HG02759 (cell line): ENCODE measurements around the gene CACNA1C.

Source experiments
- ATAC-seq: cut with Tn5 transposase; IDR thresholded peaks from one replicate; pipeline ENCODE4 v1.9.1; 2021; ENCODE audit warnings: mild to moderate bottlenecking, moderate library complexity; ENCODE audit not compliant: unreplicated experiment

Gene CACNA1C

DNA sequence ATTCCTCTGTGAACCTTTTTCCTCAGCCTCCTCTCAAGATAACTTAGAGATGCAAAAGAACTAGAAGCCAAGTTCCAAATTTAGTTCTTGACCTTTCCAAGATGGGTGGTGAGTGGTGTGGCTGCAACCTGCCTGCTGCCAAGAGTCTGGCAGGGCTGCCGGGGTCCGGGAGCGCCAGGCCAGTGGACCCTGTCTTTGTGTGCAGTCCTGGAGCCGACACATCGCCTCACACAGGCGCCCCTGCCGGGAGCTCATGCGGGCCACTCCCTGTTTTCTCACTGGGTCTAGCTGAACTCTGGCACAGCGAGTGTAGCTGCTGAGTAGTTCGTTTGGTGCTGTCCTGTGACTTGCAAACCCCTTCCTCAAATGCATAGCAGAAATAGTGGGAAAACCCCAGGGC lies 84.9 kb downstream of the CACNA1C start:
- ATAC-seq: no peak

DNA sequence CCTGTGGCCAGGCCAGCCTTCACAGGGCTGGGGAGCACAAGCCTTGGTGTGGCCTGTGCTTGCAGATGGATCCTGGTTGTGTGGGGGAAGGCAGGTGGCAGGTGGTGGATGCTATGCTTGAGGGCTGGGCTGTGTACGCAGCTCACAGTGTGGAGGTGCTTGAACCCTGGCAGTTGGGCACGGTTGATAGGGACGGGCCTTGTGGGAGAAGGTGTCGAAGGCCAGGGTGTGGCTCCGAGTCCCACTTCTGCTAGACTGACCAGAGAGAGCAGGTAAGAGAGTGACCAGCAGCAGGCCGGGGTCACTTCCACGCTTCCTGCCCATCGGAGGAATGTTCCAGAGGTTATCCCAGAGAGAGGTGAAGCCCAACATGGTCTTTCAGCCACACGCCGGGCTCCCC lies 85.5 kb downstream of the CACNA1C start:
- no peak for ATAC-seq

DNA sequence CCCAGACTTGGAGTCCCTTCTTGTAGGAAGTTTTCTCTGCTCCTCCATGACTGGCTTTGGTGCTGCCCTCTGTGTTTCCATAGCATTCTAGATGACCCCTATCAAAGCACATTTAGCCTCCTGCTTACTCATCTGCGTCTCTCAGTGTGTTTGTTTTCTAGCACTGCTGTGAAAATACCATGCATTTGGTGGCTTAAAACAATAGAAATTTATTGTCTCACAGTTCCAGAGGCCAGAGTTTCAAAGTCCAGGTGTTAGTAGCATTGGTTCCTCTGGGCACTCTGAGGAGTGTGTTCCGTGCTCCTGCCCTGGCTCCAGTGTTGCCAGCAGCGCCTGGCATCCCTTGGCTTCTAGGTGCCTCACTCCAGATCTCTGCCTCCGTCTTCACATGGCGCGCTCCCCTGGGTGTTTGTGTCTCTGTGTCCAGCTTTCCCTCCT lies 86.1 kb downstream of the CACNA1C start:
- ATAC-seq: no peak

DNA sequence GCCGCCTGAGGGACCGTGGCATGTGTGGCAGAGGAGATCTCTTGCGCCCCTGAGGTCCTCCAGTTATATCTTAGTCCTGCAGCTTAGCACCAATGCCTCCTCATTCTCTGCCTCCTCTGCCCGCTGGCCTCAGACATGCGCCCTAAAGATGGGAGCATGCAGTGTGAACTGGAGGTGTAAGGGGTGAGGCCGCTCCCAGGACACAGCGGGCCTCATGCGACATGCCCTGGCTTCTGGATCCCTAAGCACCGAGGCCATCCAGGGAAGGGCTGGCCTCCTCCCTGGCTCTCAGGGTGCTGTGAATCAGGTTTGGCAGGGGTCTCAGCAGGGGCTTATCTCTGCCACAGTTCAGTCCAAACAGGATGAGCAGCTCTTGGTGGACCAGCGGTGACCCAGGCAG lies 86.9 kb downstream of the CACNA1C start:
- no peak for ATAC-seq

DNA sequence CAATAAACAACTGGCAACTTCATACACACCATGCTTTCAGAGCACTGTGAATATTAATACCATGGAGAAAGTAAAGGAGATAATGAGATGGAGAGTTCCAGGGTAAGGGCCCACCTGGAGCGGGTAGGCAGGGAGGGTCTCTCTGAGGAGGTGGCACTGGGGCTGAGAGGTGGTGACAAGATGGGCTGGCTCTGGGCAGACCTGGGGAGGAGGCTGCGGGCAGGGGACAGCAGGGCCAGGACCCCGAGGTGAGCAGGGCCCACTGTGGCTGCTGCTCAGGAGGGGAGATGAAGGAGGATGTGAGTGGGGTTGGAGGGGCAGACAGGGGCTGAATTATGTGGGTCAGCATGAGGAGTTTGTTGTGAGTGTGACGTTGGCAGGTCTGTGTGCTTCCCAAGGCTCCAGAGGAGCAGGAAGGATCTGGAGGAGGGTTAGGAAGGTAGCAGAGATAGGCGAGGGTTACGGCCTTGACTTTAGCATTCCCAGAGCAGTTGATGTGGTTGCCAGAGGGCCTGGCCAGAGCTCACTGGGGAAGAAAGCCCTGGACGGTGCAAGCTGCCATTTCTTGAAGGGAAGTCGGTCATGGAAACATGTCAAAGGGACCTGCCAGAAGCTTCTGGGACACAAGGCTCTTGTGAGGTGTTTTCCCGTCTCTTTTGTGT lies 88.2 kb downstream of the CACNA1C start:
- no peak for ATAC-seq

DNA sequence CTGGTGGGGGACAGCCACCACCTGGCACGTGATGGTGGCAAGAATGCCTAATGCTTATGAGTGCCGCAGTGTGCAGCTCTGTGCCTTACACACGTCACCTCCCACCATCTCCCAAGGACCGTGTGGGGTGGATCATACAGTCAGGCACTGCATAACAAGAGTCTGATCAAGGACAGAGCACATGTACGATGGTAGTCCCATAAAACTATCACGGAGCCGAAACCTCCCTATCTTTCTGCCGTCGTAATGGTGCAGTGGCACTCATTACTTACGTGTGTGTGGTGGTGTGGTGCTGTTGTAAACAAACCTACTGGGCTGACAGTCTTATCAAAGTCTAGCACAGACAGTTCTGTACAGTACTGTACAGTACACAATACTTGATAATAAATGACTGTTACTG lies 89.3 kb downstream of the CACNA1C start:
- ATAC-seq: no peak

DNA sequence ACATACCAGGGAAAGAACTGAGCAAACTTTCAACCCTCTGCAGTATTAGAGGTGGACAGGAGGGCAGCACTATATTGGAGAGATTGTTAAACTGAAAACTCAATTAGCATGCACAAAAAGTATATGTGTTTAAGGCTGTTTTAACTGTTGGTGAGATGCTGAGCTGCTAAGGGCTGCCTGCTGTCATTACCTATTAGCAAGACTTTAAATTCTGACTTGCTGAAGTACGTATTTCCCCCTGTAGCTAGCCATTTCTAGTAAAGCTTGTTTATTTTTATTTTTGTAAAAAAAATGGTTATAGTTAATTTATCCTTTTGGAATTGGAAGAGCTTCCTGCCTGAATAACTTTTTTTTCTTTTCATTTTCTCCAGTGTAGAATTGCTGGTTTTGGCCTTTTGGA lies 92.2 kb downstream of the CACNA1C start:
- no peak for ATAC-seq

DNA sequence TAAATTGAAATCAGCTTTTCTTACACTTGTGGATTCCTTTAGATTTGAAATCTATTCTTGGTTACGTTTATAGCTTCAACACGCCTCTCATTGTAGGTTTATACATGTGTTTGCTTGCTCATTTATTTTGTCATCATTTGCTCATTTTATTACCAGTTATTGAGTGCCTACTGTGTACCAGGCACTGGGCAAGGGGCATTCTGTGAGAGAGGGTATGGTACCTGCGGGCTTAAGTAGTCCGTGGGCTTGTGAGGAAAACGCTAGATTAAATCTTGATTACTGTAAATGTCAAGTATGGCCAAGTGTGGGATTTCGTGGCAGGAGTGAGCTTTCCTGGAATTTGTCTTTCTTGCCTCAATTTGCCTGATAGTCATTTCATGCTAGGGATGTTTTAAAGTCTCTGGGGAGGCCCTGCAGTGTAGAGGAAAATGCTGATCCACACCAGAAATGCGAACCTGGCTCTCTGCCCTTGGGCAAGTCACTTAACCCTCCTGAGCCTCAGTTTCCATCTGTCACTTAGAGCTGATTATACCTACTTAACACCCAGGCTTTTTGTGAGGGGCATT lies 92.7 kb downstream of the CACNA1C start:
- no peak for ATAC-seq

DNA sequence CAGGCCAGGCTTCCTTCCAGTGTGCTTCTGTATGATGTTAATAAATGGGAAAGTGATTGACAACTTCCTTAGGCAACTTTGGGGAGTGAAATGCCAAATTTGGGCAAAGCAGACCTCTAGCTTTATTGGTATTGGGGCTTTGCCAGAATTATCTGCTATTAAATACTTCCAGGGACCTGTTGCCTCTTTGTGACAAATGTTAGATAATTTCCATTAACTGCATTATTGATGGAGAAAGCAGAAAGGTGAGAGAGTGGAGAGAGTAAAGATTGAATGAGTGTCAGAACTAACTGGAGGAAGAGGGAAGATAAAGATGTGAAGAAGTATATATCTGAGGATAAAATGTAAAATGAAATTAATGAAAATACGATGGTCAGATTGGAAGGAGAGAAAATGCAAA lies 94.5 kb downstream of the CACNA1C start:
- no peak for ATAC-seq

DNA sequence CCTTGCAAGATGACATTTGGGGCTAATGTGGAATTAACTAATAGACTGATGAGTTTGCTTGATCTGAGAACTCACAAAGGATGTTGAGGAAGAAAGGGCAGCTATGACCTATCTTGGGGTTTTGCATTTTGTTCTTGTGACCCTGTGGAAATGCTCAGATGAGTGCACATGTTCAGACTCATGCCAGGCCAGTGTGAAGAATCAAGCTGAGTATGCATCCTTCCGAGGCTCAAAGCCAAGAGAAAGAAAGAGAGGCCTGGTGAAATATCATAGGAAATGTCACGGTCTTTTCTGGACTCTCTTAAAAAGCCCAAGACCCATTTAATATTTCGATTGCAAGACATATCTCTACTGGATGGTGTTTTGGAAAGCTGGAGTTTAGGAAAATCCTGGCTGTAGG lies 96.3 kb downstream of the CACNA1C start:
- ATAC-seq: no peak

DNA sequence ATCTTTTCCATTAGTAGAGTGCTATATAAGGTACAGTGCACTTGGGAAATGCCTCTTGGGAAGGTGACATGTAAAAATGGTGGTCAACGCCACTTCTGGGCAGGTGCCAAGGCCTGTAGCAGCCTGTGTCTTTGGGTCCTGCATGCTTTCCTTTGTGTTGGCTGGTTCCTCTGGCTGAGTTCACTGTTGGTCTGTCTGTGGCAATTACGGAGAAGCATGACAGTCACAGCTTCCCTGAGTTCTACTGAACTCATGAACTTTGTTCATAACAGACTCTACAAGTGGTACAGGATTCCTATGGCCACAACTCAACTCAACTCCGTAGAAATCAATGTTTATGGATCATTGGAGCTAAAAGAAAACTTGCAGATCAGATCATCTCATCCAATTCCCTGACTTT lies 98.0 kb downstream of the CACNA1C start:
- ATAC-seq: no peak

DNA sequence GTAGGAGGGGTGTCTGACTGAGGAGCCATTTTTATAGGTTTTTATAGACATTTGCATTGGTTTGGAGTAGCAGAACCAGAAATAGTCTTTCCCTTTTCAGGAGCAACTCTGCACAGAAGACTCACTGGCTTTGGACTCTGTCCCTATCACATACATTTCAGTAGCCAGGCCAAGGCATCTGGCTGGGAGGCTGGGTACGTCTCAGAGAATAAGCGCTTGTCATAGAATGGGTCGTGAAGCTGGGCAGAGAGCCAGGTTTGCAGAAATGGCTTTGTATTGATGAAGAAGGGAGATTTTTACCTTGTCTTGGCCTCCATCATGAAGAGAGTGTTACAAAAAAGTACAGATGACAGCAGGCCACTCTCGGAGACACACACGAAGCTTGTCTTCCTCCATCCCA lies 98.6 kb downstream of the CACNA1C start:
- no peak for ATAC-seq

DNA sequence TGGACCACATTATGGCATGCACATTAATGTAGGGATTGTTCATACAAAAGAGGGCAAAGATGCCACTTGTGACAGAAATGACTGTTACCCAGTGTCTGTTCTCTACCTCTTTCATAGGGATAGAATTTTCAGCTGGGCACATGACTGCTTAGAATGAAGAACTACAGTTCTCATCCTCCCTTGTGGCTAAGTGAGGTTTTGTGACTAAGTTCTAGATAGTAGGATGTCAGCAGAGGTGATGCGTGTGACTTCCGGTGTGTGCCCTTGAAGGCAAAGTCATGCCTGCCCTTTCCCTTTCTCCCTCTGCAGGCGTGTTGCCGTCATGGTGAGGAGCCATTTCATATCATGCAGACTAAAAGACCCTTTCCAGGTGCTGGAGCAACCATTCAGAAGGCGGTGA lies 99.3 kb downstream of the CACNA1C start:
- no peak for ATAC-seq

DNA sequence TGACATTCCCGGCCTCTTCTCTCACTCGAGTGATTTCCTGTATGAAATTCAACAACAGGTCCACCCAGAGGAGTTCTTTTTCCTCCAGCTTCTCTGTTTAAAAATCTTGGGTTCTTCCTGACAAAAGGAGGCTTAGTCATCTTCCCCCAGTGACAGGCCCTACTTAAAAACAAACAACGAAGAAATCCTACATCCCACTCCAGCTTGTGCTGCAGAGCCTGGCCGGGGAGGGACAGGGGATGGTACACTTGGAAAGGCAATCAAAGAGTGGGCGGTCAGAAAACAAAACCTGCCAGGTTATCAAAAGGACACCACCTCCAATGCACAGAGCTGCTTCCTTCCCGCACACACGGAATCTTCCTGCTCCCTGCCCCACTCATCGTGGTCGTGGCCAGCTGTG lies 101.3 kb downstream of the CACNA1C start:
- no peak for ATAC-seq

DNA sequence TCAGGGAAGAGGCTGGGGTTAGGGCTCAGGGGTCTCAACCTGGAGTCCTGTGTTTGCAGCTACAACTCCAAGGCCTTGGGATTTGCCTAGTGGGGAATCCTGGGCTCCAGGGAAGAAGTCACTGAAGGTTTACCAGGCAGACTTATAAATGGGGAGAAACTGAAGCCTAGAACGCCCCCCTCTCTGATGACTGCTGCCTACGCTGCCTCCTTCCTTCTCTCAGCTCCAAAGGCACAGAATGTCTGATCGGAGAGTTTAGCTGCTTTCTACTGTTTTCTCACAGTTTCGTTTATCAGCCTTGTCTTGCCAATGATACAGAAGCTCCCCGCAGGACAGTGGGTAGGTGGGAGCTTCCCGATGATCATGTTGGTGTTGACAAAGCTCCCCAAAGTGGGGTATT lies 101.7 kb downstream of the CACNA1C start:
- ATAC-seq: no peak

DNA sequence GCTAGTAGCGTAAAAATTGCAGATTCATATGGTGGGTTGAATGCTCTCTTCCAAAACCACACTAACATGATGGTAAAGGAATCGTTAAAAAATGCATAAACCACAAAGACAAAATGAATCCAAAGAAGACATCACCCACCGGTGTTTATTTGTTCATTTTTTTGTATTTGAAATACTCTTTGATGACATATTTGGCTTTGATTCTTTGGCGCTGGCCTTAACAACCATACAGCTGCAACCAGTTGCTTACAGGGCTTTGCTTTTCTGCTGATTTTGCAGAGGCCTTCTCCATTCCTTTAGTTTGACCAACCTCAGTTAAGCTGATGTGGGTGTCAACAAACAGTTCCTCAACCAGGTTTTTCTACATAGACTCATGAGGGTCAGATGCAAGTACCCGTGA lies 103.5 kb downstream of the CACNA1C start:
- ATAC-seq: no peak

DNA sequence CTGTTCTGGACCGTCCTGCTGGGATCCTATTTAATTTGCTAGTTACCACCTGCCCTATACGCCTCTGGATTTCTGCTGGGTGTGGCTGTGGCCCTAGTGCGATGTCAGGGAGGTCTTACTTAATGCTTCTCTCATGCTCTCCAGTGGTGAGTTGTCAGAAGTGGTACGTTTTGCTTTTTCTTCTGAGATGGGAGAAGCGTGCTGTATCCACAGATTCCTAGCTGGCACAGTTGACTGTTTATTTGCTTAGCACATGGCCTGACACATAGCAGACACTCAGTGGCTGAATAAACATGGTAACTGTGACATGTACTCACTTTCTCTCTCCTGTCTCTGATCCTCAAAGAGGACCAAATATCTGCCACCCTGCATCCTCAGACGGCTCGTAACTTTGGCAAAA lies 107.3 kb downstream of the CACNA1C start:
- no peak for ATAC-seq

DNA sequence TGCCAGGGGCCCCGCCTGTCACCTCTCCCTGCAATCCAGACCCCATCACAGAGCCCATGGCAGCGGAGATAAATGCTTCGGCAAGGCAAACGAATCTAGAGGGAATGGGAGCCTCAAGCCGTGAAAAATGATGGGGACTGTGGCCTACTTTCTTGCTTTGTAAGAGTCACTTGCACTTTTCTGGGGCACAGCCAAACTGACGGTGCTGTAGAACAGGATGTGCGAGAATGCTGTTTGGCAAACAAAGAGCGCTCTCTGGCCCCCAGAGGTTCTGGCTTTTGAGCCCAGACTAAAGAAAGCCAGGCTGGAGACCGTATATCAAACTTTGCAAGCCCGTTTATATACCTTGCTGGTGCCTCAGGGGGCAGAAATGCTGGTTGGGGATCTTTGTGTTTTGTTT lies 108.7 kb downstream of the CACNA1C start:
- no peak for ATAC-seq

DNA sequence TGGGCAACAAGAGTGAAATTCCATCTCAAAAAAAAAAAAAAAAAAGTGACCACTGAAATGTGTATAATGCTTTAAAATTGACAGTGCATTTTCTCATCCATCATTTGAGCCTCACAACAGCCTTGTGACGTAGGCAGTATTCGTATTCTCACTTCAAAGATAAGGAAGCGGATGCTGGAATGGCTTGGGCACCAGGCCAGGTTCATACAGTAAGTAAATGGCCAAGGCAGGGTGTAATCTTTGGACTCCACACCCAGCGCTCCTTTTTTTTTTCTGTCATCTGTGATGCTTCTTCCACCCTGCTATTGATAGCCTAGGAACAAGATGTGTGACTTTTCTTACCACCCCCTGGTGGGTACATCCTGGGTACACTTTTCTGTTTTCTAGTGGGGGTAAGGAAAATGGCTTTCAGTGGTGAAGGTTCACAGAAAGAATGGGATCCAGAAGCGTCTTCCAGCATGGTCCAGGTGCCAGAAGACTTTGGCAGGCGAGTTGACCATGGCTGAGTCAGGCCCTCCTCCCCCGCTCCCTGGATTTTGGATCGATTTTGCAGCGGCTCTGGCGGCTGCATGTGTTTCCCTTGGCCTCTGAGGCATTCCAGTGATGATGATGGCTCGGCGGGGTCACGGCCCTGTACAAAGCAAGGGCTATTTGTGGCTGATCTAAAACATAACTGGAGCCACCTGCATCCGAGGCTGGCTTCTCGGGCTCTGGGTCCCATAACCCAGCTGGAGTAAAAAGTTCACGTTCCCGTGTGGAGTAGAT lies 110.6 kb downstream of the CACNA1C start:
- no peak for ATAC-seq

DNA sequence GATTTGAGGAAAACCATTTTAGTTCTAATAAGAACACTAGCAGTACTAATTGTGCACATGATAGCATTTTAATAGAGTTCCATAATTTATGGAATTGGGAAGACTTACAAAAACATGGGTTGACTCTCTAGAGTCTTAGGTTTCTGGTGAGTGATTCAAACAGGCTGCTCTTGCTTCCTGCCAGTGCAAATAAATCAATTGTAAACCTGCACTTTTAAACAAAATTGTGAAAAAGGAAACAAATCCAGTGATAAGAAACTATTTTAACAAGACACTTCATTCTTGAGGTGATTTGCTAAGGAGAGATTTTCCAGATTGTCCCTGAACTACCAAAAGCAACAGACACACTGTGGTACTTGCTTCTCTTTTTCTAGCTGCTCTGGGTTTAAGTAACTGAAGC lies 112.2 kb downstream of the CACNA1C start:
- ATAC-seq: no peak

DNA sequence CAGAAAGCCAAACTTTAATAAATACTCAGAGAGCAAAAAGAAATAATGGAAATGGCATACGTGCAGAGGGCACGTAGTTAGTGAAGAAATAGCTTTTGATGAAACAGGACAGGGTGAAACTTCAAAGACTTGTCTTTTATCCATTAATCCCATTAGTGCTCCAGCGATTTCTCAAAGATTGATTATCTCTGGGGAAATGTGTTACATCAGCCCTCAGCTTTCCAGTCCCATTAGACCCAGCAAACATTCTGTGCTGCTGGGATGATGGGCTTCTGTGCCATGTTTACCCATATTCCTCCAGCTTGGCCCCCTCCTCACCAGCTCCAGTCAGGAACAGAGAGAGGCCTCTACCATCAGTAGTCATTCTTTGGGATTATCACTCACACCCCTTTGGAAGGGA lies 113.1 kb downstream of the CACNA1C start:
- no peak for ATAC-seq

DNA sequence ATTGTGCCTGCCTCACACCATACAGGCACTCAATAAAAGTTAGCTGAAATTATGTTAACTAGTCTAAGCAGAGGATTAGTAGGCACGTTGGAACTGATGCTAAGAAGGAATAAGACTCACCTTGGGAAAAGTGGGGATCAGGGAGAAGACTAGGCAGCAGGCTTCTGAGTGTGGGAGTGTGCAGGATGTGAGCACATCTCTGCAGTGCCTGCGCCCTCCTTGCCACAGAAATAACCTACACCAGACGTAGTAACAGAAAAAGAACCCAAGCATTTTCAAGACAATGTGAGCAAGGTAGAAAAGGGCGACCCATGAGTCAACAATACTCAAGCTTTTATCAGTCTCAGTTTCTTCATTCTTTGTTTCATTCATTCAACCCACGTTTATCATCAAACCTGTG lies 113.9 kb downstream of the CACNA1C start:
- no peak for ATAC-seq
